ENCODE results near the gene SMARCD3.

Gene SMARCD3

GRCh38 chr7:151246851-151247580 lies 1.5 kb downstream of the SMARCD3 start:
- DNase-seq, result no peak

GRCh38 chr7:151246102-151246850 lies 2.2 kb downstream of the SMARCD3 start:
- DNase-seq, result no peak

DNA sequence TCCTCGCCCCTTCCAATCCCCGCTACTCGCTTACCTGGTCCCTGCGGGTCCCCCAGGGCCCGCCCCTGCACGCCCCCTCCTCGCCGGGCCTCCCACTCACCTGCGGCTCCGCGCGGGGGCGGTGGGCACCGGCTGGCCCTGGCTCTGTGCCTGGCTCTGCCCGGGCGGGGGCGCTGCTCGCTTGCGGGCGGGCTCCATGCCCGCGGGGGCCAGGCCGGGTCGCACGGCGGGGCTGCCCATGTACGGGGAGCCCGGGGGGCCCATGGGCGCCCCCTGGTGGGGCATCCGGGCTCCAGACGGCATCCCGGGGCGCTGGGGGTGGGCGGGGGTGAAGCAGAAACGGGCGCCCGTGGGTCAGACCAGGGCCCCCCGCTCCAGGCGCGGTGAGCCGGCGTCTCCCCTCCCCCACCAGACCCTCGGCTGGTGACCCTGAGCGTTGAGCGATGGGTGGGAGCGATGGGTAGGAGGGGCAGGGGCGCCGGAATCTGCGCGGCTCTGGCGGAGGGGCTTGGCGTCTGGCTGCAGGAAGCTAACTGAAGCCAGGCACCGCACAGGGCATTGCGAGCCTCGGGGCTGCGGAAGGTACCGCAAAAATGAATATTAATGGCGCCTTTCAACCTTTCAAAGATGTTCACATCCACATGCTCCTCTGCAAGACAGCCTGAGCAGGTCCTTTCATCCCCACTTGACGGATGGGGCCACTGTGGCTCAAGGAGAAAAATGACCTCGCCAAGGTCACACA lies 3.0 kb downstream of the SMARCD3 start:
- DNase-seq, result no peak

GRCh38 chr7:151244841-151245346 lies 3.6 kb downstream of the SMARCD3 start:
- DNase-seq, result no peak

- DNase-seq, result no peak
These were observed 4.2 kb downstream of the SMARCD3 start for GRCh38 chr7:151244196-151244840.

- DNase-seq, result no peak
These were observed 4.9 kb downstream of the SMARCD3 start for GRCh38 chr7:151243408-151244195.

- no peak for DNase-seq
These were observed 5.5 kb downstream of the SMARCD3 start for GRCh38 chr7:151243045-151243349.

GRCh38 chr7:151242159-151243044 lies 6.1 kb downstream of the SMARCD3 start:
- no peak for DNase-seq

DNA sequence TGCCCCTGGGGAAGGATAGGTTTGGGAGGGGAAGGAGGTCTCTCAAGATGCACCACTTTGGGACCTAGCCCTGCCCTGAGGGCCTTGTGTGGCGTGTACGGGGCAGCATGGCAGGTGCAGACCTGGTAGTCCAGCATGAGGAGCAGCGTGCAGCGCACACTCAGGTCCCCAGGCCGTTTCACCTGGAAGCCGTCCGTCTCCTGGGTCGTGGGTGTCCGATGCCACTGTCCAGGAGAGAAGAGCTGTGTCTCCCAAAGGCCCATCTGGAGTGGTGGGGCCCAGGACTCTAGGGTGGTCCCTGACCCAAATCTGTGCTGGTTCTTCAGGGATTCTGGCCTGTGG lies 6.8 kb downstream of the SMARCD3 start:
- no peak for DNase-seq

DNA sequence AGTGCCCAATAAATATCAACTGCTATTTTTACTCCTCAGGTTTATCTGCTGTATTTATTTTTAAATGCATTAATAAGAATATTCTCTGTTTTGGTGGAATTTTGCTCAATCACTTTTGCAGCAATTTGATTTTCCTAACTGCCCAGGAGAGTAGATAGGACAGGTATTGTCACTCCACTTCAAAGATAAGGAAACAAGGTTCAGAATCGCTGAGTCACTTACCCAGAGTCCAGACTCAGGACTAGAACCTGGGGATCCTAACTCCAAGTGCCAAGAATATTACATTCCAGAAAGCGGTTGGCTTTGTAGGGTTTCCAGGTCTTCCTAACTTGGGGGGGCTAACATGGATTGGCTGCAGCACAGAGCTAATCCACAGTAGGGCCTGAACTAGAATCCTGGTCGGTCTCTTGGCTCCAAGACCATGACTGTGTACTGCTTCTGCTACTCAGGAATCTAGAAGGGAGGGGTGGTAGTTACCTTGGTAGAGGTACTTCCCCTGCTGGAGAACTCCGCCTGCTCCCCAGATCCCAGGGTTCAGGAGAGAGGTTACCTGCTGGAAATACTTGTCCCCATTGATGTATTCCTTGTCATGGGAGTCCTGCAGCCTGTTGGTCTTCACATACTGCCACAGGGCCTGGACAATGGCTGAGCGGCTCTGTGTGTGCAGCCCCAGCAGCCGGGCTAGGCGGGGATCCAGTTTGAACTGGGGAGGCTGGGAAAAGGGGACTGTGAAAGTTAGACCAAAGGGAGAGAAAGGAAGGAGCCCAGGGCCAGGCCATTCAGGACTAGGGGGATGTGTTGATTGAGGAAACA lies 7.3 kb downstream of the SMARCD3 start:
- no peak for DNase-seq

DNA sequence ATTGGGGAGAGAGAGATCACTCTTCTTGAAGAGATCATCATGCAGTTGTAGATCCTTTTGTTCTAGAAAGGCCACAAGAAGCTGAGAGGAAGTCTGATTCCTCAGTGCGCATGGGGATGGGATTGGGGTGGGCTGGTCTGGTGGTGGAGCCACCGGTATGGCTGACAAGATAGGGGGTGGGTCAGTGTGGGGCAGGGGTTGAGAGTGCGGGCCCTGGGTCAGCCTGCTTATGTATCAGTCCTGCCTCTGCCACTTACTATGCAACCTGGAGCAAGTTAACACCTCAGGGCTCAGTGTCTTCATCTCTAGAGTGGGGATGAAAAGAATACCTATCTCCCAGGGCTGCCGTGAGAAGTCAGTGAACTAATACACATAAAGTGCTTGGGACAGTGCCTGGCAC lies 8.0 kb downstream of the SMARCD3 start:
- DNase-seq, result no peak

- DNase-seq, result no peak
These were observed 8.5 kb downstream of the SMARCD3 start for GRCh38 chr7:151239837-151240459.

DNA sequence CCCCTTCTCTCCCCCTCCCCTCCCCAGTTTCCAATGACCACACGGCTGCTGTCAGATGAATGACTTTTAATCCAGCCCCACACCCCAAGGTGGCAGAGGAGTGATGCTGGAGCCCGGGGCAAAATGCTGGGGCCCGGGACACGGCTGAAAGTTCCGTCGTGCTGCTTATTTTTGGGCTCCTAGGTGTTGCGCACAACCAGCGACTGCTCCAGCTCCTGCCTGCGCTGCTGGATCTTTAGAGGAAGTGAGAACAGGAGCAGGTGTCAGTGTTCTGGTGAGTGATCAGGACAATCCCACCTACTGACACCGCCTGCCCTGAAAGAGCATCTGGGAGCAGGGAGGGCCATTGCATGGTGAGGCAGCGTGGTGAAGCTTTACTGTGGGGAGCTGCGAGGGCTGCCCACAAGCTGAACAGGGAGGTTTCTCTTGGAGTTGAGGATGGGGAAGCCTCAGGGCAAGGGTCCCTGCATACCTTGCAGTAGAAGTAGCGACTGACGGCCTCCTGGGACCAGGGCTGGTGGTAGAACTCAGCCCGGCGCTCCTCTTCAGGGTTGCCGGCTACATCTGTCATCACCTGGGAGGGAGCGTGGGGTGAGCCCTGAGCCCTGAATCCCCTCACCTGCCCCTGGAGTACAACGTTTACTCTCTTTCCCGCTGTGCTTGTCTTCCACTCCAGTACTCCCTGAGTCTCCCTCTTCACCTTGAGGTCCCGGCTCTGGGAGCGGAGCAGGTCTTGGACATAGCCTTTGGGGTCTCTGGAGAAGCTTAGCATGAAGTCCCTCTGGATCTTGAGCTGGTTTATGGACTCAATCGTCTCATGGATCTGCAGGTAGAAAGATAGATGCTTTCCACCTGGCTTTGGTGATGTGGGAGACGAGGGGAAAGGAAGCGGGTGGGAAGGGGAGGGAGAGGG lies 9.3 kb downstream of the SMARCD3 start:
- DNase-seq, result no peak

GRCh38 chr7:151238190-151238810 lies 10.2 kb downstream of the SMARCD3 start:
- DNase-seq, result no peak

- no peak for DNase-seq
These were observed 11.0 kb downstream of the SMARCD3 start for GRCh38 chr7:151237244-151238189.

- no peak for DNase-seq
These were observed 12.1 kb downstream of the SMARCD3 start for GRCh38 chr7:151236406-151236805.

GRCh38 chr7:151235091-151235787 lies 13.3 kb downstream of the SMARCD3 start:
- DNase-seq, result no peak
